A549 treated with dexamethasone at 1 μM for 4 hours (cell line): ENCODE results near the gene KRT2. TPM values are rescaled to one million over a fixed set of nuclear protein-coding genes. Genes with fewer than 3 reads are reported as not detected.

Source experiments
- total RNA-seq: library from RNA; stranded (reverse); fragments of 200-300 nt; extraction: Qiagen RNA extraction; gene quantifications from 5 replicates; pipeline ENCODE4 v1.2.3, GENCODE V29; 2022

The KRT2 gene
- not detected in 5 replicates for total RNA-seq

GRCh38 chr12:52651726-52652261 is at the start of gene KRT2:
TSS of gene KRT2 (minus strand) at chr12:52652211. CDS start at chr12:52652142, 69 bp downstream.

GRCh38 chr12:52680363-52680762 is 28.4 kb upstream of the KRT2 start, which contains the start of gene KRT1:
TSS of gene KRT1 (minus strand) at chr12:52680407. CDS start at chr12:52680348, 59 bp downstream.

GRCh38 chr12:52618216-52618615 is 33.8 kb downstream of the KRT2 start, which contains the start of gene KRT73:
TSS of gene KRT73 (minus strand) at chr12:52618559. CDS start at chr12:52618524, 35 bp downstream.

GRCh38 chr12:52600941-52601481 is 51.0 kb downstream of the KRT2 start, which contains the start of gene KRT72:
TSS of gene KRT72 (minus strand) at chr12:52601463. CDS start at chr12:52601452, 11 bp downstream.

Other genes starting within 250 kb of the KRT2 start
- not detected in 5 replicates for gene KRT82, start 245.9 kb downstream of the KRT2 start, total RNA-seq
- 0.08 to 0.20 TPM (median 0.14 TPM) in 5 replicates for gene KRT75, start 217.8 kb downstream of the KRT2 start, total RNA-seq
- 0.03 to 0.06 TPM in 2 of 5 replicates, not detected in the others for gene KRT6B, start 200.1 kb downstream of the KRT2 start, total RNA-seq
- gene KRT6C, start 178.4 kb downstream of the KRT2 start, total RNA-seq = 0.07 TPM in 1 of 5 replicates, not detected in the others
- 11.5 to 16.2 TPM (median 14.0 TPM) in 5 replicates for gene KRT6A, start 159.0 kb downstream of the KRT2 start, total RNA-seq
- 0.46 to 1.5 TPM (median 0.70 TPM) in 5 replicates for gene KRT5, start 131.8 kb downstream of the KRT2 start, total RNA-seq
- gene KRT71, start 99.1 kb downstream of the KRT2 start, total RNA-seq = 0.06 TPM in 1 of 5 replicates, not detected in the others
- not detected in 5 replicates for gene KRT74, start 78.4 kb downstream of the KRT2 start, total RNA-seq
- gene KRT72, start 50.7 kb downstream of the KRT2 start, total RNA-seq = not detected in 5 replicates
- not detected in 5 replicates for gene KRT73, start 33.7 kb downstream of the KRT2 start, total RNA-seq
- not detected in 5 replicates for gene KRT1, start 28.2 kb upstream of the KRT2 start, total RNA-seq
- not detected in 5 replicates for gene KRT77, start 51.3 kb upstream of the KRT2 start, total RNA-seq
- gene KRT76, start 125.1 kb upstream of the KRT2 start, total RNA-seq = not detected in 5 replicates
- 0.05 to 0.06 TPM (median 0.05 TPM) in 3 of 5 replicates, not detected in the others for gene KRT3, start 143.9 kb upstream of the KRT2 start, total RNA-seq
- 2.1 to 3.7 TPM (median 3.0 TPM) in 5 replicates for gene KRT4, start 161.9 kb upstream of the KRT2 start, total RNA-seq
- 0.06 to 0.17 TPM (median 0.06 TPM) in 3 of 5 replicates, not detected in the others for gene KRT79, start 182.1 kb upstream of the KRT2 start, total RNA-seq
- gene KRT78, start 196.8 kb upstream of the KRT2 start, total RNA-seq = 0.12 to 0.36 TPM (median 0.19 TPM) in 4 of 5 replicates, not detected in the other